Skeletal muscle tissue (tissue), 4 donors: ENCODE measurements around the gene IL18R1. TPM values are rescaled to one million over a fixed set of nuclear protein-coding genes. Genes with fewer than 3 reads are reported as not detected.

Experiments
- H3K27ac ChIP-seq: one replicate; pipeline ENCODE4 v1.7.0; 2013; ENCODE audit warnings: mild to moderate bottlenecking, low read depth, low read length, inconsistent platforms
- H3K27me3 ChIP-seq, 3 donors: one replicate each; pipeline ENCODE4 v1.7.0; 2013; ENCODE audit warnings: low read length in 3 of 3; ENCODE audit not compliant: control insufficient read depth in 3 of 3, insufficient read depth in 3 of 3
- H3K36me3 ChIP-seq, 3 donors: one replicate each; pipeline ENCODE4 v1.7.0; 2013; ENCODE audit warnings: low read length in 3 of 3; ENCODE audit not compliant: control insufficient read depth in 3 of 3, insufficient read depth in 3 of 3
- H3K4me1 ChIP-seq, 3 donors: one replicate each; pipeline ENCODE4 v1.7.0; 2013; ENCODE audit warnings: low read length in 3 of 3, mild to moderate bottlenecking in 3 of 3; ENCODE audit not compliant: control insufficient read depth in 3 of 3, insufficient read depth in 3 of 3
- H3K4me3 ChIP-seq, 3 donors: one replicate each; pipeline ENCODE4 v1.7.0; 2013; ENCODE audit warnings: low read length in 3 of 3
- H3K9ac ChIP-seq, 3 donors: one replicate each; pipeline ENCODE4 v1.7.0; 2013; ENCODE audit warnings: low read length in 3 of 3, mild to moderate bottlenecking in 3 of 3, moderate library complexity in 2 of 3, low read depth in 1 of 3
- H3K9me3 ChIP-seq, 3 donors: one replicate each; pipeline ENCODE4 v1.7.0; 2013; ENCODE audit warnings: low read length in 3 of 3; ENCODE audit not compliant: control insufficient read depth in 3 of 3
- total RNA-seq: library from RNA; depleted of rRNA; stranded (reverse); fragments of >200 nt; gene quantifications from one replicate; pipeline ENCODE4 v1.2.3, GENCODE V29; 2014
- donor health status: Osteomylitis.

The IL18R1 gene
- total RNA-seq, 1 donor from 2014 or later = 0.52 TPM

DNA sequence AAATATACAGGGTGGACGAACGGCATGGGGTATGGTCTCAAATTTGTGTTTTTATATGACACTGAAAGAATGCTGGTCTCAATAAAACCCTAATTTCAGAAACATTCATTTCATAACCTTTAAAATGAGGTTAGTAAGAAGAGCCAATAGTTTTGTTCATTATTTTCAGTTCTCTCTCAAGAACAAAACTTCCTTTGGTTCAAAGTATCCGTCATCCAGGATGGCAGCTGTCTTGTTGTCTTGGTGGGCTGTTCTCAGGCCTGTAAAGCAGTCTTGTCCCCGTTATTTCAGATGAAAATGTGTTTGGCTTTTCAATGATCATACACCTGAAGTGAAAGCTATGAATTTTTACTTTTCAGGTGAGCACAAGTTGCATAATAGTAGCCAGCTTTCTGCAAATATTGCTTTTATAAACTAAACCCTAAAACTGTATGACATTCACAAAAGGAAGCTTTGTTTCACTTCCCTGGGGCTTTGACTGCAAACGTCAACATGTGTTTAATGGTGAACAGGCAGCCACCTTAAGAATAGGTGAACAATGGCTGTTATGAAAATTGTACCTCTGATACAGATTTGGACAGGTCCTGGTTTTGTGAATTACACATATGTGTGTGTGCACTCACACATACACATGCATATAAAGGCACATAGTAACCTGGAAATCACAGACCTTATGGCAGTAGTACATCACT, 70.0 kb downstream of the IL18R1 start:
- no peak overlapping the region for H3K9ac ChIP-seq
- H3K4me3 ChIP-seq = no peak overlapping the region
- no peaks in the 10 kb centered on the region for H3K36me3 ChIP-seq
- H3K27me3 ChIP-seq = peaks cover 3 to 8% (median 3%) of the 10 kb centered on the region in 3 donors
- H3K27ac ChIP-seq = no peak overlapping the region
- H3K4me1 ChIP-seq = no peaks in the 10 kb centered on the region
- H3K9me3 ChIP-seq = no peaks in the 10 kb centered on the region

GRCh38 chr2:102427249-102427648, 71.7 kb downstream of the IL18R1 start:
- Histone ChIP-seq H3K36me3 (no peaks in the 10 kb centered on the region), H3K27ac (no peak overlapping the region), H3K9ac (no peak overlapping the region), H3K27me3 (peaks cover 0 to under 1% (median 0%) of the 10 kb centered on the region in 3 donors), H3K4me3 (no peak overlapping the region), H3K4me1 (no peaks in the 10 kb centered on the region), H3K9me3 (no peaks in the 10 kb centered on the region)

GRCh38 chr2:102428573-102428972, 73.0 kb downstream of the IL18R1 start:
- Histone ChIP-seq H3K9me3 (no peaks in the 10 kb centered on the region), H3K4me3 (no peak overlapping the region), H3K36me3 (no peaks in the 10 kb centered on the region), H3K27ac (no peak overlapping the region), H3K9ac (no peak overlapping the region), H3K4me1 (no peaks in the 10 kb centered on the region), H3K27me3 (peaks cover 0 to 2% (median 0%) of the 10 kb centered on the region in 3 donors)

DNA sequence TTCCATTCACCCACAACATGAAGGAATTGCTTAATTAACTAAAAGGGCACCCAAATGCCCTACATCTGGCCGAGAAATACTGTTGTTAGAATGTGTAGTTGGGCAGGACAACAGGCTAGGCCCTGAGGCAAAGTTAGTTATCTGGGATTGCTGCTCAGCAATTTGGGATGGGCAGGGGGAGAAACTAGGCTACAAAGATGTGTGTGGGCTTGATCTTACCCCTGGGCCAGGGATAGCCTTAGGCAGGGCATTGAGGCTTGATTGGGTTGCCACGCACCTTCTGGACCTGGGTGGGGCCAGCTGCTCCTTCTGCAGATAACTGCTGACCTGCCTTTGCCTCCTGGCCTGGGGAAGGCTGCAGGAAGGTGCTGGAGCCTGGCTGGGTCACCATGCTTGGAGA, 76.8 kb downstream of the IL18R1 start:
- Histone ChIP-seq H3K36me3 (no peaks in the 10 kb centered on the region), H3K4me3 (no peak overlapping the region)

GRCh38 chr2:102433973-102434654, 78.5 kb downstream of the IL18R1 start:
- no peaks in the 10 kb centered on the region for H3K9me3 ChIP-seq
- no peak overlapping the region for H3K4me3 ChIP-seq
- no peak overlapping the region for H3K9ac ChIP-seq
- no peak overlapping the region for H3K27ac ChIP-seq
- no peaks in the 10 kb centered on the region for H3K4me1 ChIP-seq
- no peaks in the 10 kb centered on the region for H3K36me3 ChIP-seq
- H3K27me3 ChIP-seq = peaks cover 0 to 2% (median 0%) of the 10 kb centered on the region in 3 donors

More for the DNA sequence above, 76.8 kb downstream of the IL18R1 start:
- no peaks in the 10 kb centered on the region for H3K9me3 ChIP-seq
- H3K27me3 ChIP-seq = peaks cover 0 to 2% (median 0%) of the 10 kb centered on the region in 3 donors
- no peaks in the 10 kb centered on the region for H3K4me1 ChIP-seq
- no peak overlapping the region for H3K27ac ChIP-seq
- no peak overlapping the region for H3K9ac ChIP-seq

GRCh38 chr2:102434655-102435381, 79.2 kb downstream of the IL18R1 start:
- Histone ChIP-seq H3K27me3 (peaks cover 0 to 2% (median 0%) of the 10 kb centered on the region in 3 donors), H3K36me3 (no peaks in the 10 kb centered on the region), H3K4me1 (no peaks in the 10 kb centered on the region), H3K4me3 (no peak overlapping the region), H3K9me3 (no peaks in the 10 kb centered on the region), H3K9ac (no peak overlapping the region), H3K27ac (no peak overlapping the region)

DNA sequence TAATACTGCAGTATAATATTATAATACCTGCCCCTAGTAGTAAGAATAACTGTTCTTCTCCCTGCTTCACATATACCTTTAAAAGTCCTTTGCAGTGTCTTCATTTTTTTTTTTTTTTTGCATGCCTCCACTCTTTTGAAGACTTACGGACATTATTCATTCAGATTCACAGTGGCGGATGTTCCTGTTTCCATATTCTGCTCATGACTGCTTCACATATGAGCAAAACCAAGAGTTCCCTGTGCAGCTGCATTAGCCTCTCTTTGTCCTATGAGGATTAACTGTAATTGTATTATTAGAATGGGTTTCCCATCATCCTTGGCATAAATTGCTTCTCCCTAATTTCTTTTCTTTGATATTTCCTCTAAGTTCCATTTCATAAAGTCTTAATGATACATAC, 80.1 kb downstream of the IL18R1 start:
- Histone ChIP-seq H3K27me3 (peaks cover 0 to 2% (median 0%) of the 10 kb centered on the region in 3 donors), H3K9me3 (no peaks in the 10 kb centered on the region), H3K9ac (no peak overlapping the region), H3K4me1 (no peaks in the 10 kb centered on the region), H3K4me3 (no peak overlapping the region), H3K36me3 (no peaks in the 10 kb centered on the region), H3K27ac (no peak overlapping the region)

DNA sequence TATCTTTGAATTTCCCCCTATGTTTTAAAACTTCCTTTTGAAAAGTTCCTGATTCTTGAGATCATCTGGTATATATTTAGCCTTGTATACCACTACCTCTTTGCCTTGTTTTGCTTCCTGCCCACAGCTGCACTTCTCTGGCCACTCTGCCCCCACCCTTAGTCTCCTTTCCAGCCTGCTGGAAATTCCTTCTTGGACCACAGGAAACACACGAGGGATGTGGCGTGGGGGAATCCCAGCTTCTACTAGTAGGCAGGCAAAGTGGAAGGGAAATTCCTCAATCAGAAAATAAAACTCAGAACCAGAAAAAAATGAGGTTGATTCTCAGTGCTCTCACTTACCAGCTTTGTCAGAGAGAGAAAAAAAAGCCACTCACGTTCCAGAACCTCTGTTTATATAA, 80.7 kb downstream of the IL18R1 start:
- H3K4me3 ChIP-seq = no peak overlapping the region
- peaks cover 0 to 2% (median 0%) of the 10 kb centered on the region in 3 donors for H3K27me3 ChIP-seq
- no peak overlapping the region for H3K27ac ChIP-seq
- H3K9me3 ChIP-seq = no peaks in the 10 kb centered on the region
- H3K4me1 ChIP-seq = no peaks in the 10 kb centered on the region
- no peak overlapping the region for H3K9ac ChIP-seq
- H3K36me3 ChIP-seq = no peaks in the 10 kb centered on the region

DNA sequence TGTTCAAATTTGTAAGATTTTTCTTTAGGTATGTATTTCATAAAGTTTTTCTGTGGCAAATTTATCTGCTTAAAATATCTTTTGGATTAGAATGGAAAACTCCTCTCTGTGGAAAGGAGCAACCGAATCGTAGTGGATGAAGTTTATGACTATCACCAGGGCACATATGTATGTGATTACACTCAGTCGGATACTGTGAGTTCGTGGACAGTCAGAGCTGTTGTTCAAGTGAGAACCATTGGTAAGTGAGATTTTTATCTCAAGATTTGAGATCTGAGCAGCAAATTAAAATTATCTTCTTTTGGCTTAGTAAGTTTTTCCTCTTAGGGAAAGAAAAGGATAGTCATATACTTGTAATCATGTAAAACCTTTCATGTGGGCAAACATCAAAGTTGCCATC, 81.5 kb downstream of the IL18R1 start:
- Histone ChIP-seq H3K27me3 (peaks cover 0 to 2% (median 0%) of the 10 kb centered on the region in 3 donors), H3K27ac (no peak overlapping the region), H3K9ac (no peak overlapping the region), H3K4me3 (no peak overlapping the region), H3K36me3 (no peaks in the 10 kb centered on the region), H3K4me1 (no peaks in the 10 kb centered on the region), H3K9me3 (no peaks in the 10 kb centered on the region)

DNA sequence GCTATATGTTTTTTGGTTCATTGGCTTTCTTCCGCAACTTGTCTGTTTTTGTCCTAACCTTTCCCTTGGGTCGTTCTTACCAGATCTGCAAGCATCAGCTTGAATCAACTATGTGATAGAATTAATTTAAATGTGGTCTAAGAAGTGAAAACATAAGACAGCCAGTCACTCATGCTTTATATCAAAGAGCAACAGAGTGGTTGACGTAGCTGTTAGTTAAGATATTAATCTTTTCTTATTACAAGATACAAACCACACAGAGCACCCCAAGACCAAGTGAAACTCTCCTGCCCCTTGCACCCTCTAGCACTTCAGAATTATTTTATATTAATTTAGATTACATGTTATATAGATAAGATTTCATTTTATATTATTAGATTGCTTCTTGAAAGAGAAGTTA, 82.5 kb downstream of the IL18R1 start:
- Histone ChIP-seq H3K27ac (no peak overlapping the region), H3K4me3 (no peak overlapping the region), H3K9ac (no peak overlapping the region), H3K9me3 (no peaks in the 10 kb centered on the region), H3K4me1 (no peaks in the 10 kb centered on the region), H3K36me3 (no peaks in the 10 kb centered on the region), H3K27me3 (no peaks in the 10 kb centered on the region)
